DLD1 (cell line): ENCODE measurements around the gene IRGC.
"Not testable (repeated sequence)": the region's sequence is repeated elsewhere in the genome, so short reads cannot be mapped to it uniquely, and the experiment has no call there.

Source experiments
- in situ Hi-C: cut with HindIII; loops from 2 replicates; pipeline ENCODE4 v1.10.0; 2017; ENCODE audit warnings: low sequenced_read_pairs

The IRGC gene

GRCh38 chr19:43751466-43752220 lies 35.8 kb downstream of the IRGC start:
- in situ Hi-C loops: no loop called here

- in situ Hi-C loops: no loop called here
These were observed 36.5 kb downstream of the IRGC start for GRCh38 chr19:43752287-43752875.

- in situ Hi-C loops: no loop called here
These were observed 38.3 kb downstream of the IRGC start for GRCh38 chr19:43754253-43754502.

GRCh38 chr19:43754503-43755255 lies 38.8 kb downstream of the IRGC start, which contains the start of gene SMG9:
TSS of gene SMG9 (minus strand) at chr19:43754962. CDS start at chr19:43750741, 4,221 bp downstream.
- in situ Hi-C loops: no loop called here

- in situ Hi-C loops: no loop called here
These were observed 39.5 kb downstream of the IRGC start for GRCh38 chr19:43755256-43755801.

GRCh38 chr19:43759515-43759914 lies 43.6 kb downstream of the IRGC start:
- in situ Hi-C loops: no loop called here

- in situ Hi-C loops: no loop called here
These were observed 45.1 kb downstream of the IRGC start for GRCh38 chr19:43760941-43761340.

GRCh38 chr19:43762814-43763213 lies 46.9 kb downstream of the IRGC start:
- in situ Hi-C loops: no loop called here

- in situ Hi-C loops: no loop called here
These were observed 47.6 kb downstream of the IRGC start for GRCh38 chr19:43763473-43763939.

GRCh38 chr19:43764684-43765083 lies 48.8 kb downstream of the IRGC start:
- in situ Hi-C loops: not testable (repeated sequence)

GRCh38 chr19:43765109-43765876 lies 49.4 kb downstream of the IRGC start:
- in situ Hi-C loops: no loop called here

- in situ Hi-C loops: no loop called here
These were observed 50.8 kb downstream of the IRGC start for GRCh38 chr19:43766755-43767043.

- in situ Hi-C loops: no loop called here
These were observed 51.4 kb downstream of the IRGC start for GRCh38 chr19:43767316-43767715.

GRCh38 chr19:43767818-43768217 lies 51.9 kb downstream of the IRGC start:
- in situ Hi-C loops: no loop called here

- in situ Hi-C loops: no loop called here
These were observed 52.6 kb downstream of the IRGC start for GRCh38 chr19:43768273-43769050.

GRCh38 chr19:43769256-43769655 lies 53.4 kb downstream of the IRGC start:
- in situ Hi-C loops: no loop called here
